Mononuclear cell (primary cell): ENCODE results near the gene SLC19A1. TPM values are rescaled to one million over a fixed set of nuclear protein-coding genes. Genes with fewer than 3 reads are reported as not detected.
"Not testable (repeated sequence)": the region's sequence is repeated elsewhere in the genome, so short reads cannot be mapped to it uniquely, and the experiment has no call there.

Experiments
- H3K27me3 ChIP-seq: 2 replicates; pipeline ENCODE4 v1.6.0; 2011; ENCODE audit warnings: low read length, control low read depth; ENCODE audit not compliant: insufficient read depth
- H3K4me1 ChIP-seq: 2 replicates; pipeline ENCODE4 v1.5.1; 2011; ENCODE audit warnings: mild to moderate bottlenecking, low read length, control low read depth; ENCODE audit not compliant: insufficient read depth
- H3K4me3 ChIP-seq: 2 replicates; pipeline ENCODE4 v1.5.1; 2011; ENCODE audit warnings: mild to moderate bottlenecking, low read length, moderate library complexity
- H3K9me3 ChIP-seq: 2 replicates; pipeline ENCODE4 v1.5.1; 2011; ENCODE audit warnings: low read depth, mild to moderate bottlenecking, control low read depth, low read length
- total RNA-seq: library from RNA; depleted of rRNA; stranded (reverse); fragments of >200 nt; gene quantifications from one replicate; pipeline ENCODE4 v1.2.3, GENCODE V29; 2012

SLC19A1 gene
- total RNA-seq, 1 donor, result 10.6 TPM

- Histone ChIP-seq H3K9me3 (no peaks in the 10 kb centered on the region), H3K4me3 (no peak overlapping the region), H3K27me3 (no peaks in the 10 kb centered on the region), H3K4me1 (no peaks in the 10 kb centered on the region)
Observed at GRCh38 chr21:45507523-45507875, 34.7 kb downstream of the SLC19A1 start.

GRCh38 chr21:45506836-45507522 is 35.3 kb downstream of the SLC19A1 start:
- H3K9me3 ChIP-seq, result no peaks in the 10 kb centered on the region

DNA sequence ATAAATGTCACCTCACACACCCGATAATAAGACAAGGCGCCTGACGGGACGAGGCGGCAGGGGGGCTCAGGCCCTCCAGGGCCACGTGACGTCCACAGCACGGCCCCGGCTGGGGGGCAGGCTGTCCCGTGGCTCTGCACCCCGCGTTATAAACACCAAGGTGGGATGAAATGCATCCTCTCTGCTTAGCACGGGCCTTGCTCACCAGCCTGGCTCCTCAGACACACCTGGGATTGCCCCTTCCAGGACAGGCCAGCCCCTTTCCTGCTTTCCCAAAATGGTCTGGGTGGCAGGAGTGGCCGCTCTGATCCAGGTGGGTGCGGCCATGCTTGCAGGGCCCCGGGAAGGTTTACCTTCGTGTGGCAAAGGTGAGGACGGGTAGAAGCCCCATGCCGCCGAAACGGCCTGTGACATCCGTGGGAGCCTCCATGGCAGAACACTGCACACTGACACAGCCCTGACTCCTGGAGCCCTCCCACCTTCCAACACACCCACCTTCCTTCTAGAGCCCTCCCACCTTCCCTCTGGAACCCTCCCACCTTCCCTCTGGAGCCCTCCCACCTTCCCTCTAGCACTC is 35.9 kb downstream of the SLC19A1 start:
- Histone ChIP-seq H3K4me3 (no peak overlapping the region), H3K27me3 (no peaks in the 10 kb centered on the region), H3K4me1 (no peaks in the 10 kb centered on the region), H3K9me3 (no peaks in the 10 kb centered on the region)

More at GRCh38 chr21:45506836-45507522, 35.3 kb downstream of the SLC19A1 start:
- Histone ChIP-seq H3K4me1 (no peaks in the 10 kb centered on the region), H3K4me3 (no peak overlapping the region), H3K27me3 (no peaks in the 10 kb centered on the region)

DNA sequence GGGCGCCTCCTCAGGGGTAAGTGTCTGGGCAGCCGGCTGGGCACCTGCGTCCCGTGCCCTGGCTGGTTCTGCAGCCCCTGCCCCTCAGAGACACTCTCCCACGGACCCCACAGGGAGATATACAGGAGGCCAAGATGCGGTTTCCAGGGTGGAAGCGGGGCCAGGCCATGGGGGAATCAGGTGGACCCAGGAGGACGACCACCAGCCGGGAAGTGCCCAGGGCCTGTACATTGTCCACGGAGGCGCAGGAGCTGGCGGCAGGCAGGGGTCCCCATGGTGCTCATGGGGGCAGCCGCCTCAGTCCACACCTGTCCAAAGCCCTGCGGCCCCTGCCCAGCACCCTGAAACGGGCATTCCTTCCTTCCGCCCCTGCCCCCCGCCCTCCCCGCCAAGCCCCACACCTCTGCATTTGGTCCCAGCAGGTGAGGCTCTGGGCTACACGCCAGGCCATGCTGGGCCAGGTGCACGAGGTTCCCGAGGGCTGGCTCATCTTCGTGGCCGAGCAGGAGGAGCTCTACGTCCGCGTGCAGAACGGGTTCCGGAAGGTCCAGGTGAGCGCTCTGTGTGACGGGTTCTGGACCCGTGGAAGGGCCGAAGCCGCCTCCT is 36.7 kb downstream of the SLC19A1 start:
- Histone ChIP-seq H3K4me1 (no peaks in the 10 kb centered on the region), H3K27me3 (no peaks in the 10 kb centered on the region), H3K9me3 (no peaks in the 10 kb centered on the region), H3K4me3 (no peak overlapping the region)

GRCh38 chr21:45504516-45505415 is 37.5 kb downstream of the SLC19A1 start:
- no peaks in the 10 kb centered on the region for H3K9me3 ChIP-seq
- H3K4me3 ChIP-seq, result no peak overlapping the region
- H3K4me1 ChIP-seq, result no peaks in the 10 kb centered on the region
- H3K27me3 ChIP-seq, result no peaks in the 10 kb centered on the region

GRCh38 chr21:45504021-45504515 is 38.2 kb downstream of the SLC19A1 start:
- Histone ChIP-seq H3K4me3 (no peak overlapping the region), H3K4me1 (no peaks in the 10 kb centered on the region), H3K27me3 (no peaks in the 10 kb centered on the region), H3K9me3 (no peaks in the 10 kb centered on the region)

- H3K9me3 ChIP-seq, H3K27me3 ChIP-seq, H3K4me1 ChIP-seq, H3K4me3 ChIP-seq: not testable (repeated sequence)
Observed at GRCh38 chr21:45503226-45503625, 39.0 kb downstream of the SLC19A1 start.

DNA sequence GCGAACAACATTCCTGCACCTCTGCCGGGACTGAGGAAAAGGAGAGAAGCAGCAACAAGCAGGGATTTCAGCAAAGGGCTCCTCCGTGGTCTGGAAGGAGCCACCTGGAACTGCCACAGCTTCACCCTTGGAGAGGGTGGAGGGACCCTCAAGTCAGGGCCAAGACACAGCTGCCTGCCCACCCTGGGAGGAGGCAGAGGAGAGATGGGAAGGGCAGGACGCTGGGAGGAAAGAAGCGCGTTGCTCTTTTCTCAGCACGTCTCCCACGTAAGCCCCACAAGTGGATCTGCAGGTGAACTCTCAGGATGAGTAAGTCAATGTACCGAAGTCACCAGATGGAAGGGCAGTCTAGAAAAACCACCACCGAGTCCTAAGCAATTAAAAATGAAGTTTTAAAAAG is 39.6 kb downstream of the SLC19A1 start:
- H3K9me3 ChIP-seq, result no peaks in the 10 kb centered on the region
- H3K4me3 ChIP-seq, result no peak overlapping the region
- no peaks in the 10 kb centered on the region for H3K27me3 ChIP-seq
- H3K4me1 ChIP-seq, result no peaks in the 10 kb centered on the region

- no peak overlapping the region for H3K4me3 ChIP-seq
- no peaks in the 10 kb centered on the region for H3K4me1 ChIP-seq
- H3K9me3 ChIP-seq, result no peaks in the 10 kb centered on the region
- H3K27me3 ChIP-seq, result no peaks in the 10 kb centered on the region
Observed at GRCh38 chr21:45502006-45502345, 40.3 kb downstream of the SLC19A1 start.

DNA sequence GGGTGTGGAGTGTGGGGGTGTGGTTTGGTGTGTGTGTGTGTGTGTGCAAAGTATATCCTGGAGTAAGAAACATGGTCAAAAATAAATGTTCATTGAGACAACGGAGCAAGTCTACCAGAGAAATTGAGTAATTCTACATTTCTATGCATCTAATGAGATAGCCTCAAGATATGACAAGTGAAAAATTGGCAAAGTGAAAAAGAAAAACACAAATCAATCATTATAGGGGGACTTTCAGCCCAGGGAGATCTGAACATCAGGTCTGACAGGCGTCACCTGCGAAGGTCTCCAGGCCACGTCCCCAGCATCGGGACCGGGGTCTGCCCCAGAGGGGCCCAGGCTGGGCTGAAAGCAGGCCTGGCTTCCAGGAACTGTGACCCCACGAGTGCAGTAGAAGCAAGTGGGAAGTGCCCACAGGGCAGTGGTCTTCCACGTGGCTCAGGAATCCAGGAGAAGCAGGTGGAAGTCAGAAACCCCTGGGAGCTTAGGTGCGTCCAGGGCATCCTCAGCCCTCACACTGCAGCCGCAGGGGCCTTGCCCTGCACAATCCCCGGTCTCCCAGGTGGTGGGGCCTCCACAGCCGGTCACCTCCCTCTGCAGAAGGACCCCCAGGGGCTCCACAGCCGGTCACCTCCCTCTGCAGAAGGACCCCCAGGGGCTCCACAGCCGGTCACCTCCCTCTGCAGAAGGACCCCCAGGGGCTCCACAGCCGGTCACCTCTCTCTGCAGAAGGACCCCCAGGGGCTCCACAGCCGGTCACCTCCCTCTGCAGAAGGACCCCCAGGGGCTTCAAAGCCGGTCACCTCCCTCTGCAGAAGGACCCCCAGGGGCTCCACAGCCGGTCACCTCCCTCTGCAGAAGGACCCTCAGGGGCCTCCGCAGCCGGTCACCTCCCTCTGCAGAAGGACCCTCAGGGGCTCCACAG is 40.9 kb downstream of the SLC19A1 start:
- H3K4me1 ChIP-seq, H3K27me3 ChIP-seq, H3K9me3 ChIP-seq, H3K4me3 ChIP-seq: not testable (repeated sequence)

GRCh38 chr21:45499970-45500577 is 42.2 kb downstream of the SLC19A1 start:
- Histone ChIP-seq H3K4me1 (no peaks in the 10 kb centered on the region), H3K4me3 (no peak overlapping the region), H3K27me3 (no peaks in the 10 kb centered on the region), H3K9me3 (no peaks in the 10 kb centered on the region)

GRCh38 chr21:45499201-45499750 is 43.0 kb downstream of the SLC19A1 start:
- Histone ChIP-seq H3K4me3 (no peak overlapping the region), H3K9me3 (no peaks in the 10 kb centered on the region), H3K27me3 (no peaks in the 10 kb centered on the region), H3K4me1 (no peaks in the 10 kb centered on the region)

DNA sequence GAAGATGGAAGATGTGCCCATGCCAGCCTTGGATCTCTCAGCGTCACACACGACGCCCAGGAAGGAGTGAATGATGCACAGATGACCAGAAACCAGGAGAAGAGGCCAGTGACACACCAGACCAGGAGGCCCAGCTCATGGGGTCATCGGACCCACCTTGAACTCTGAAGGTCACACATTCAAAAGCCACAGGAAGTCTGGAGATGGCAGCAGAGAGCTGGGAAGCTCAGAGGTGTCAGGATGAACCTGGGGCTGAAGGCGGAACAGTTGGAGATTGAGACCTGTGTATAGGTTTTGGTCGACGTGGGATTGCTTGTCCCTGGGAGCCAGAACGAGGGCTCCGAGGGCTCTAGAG is 43.6 kb downstream of the SLC19A1 start:
- H3K4me1 ChIP-seq, result no peaks in the 10 kb centered on the region
- no peaks in the 10 kb centered on the region for H3K27me3 ChIP-seq
- H3K4me3 ChIP-seq, result no peak overlapping the region
- no peaks in the 10 kb centered on the region for H3K9me3 ChIP-seq
